SK-N-SH (cell line): ENCODE data around the gene MID2. TPM values are rescaled to one million over a fixed set of nuclear protein-coding genes. Genes with fewer than 3 reads are reported as not detected.

Experiments used
- CTCF ChIA-PET: fragments of 300-600, 350-600 bp; formaldehyde crosslinking; extraction: SDS; loops from one replicate; lab custom pipeline; 2021; lab: Yijun Ruan, JAX
- POLR2A ChIA-PET: fragments of 350-600 bp; sonication (Branson Sonifier 250); formaldehyde crosslinking; extraction: SDS; loops from one replicate; lab custom pipeline; 2020; ENCODE audit warnings: antibody characterized with exemption, inconsistent platforms; lab: Yijun Ruan, JAX
- DNase-seq: peaks from one replicate; pipeline ENCODE4 v3.0.0; 2012
- H2AFZ ChIP-seq: fragments of 200-600 bp; sonication (generic); 2 replicates; pipeline ENCODE4 v1.8.1; 2016; ENCODE audit warnings: antibody characterized with exemption, mild to moderate bottlenecking, low read depth
- H3F3A ChIP-seq: fragments of 200-600 bp; sonication (generic); replicated peaks from 2 replicates; pipeline ENCODE3; 2016; ENCODE audit warnings: antibody characterized with exemption, mild to moderate bottlenecking; ENCODE audit not compliant: insufficient read depth
- H3K27ac ChIP-seq, 2 experiments: fragments of 200-500 bp in 1 of 2; fragments of 200-600 bp in 1 of 2; sonication (Bioruptor generic) in 1 of 2; sonication (generic), shearing (Covaris generic) in 1 of 2; 2 replicates each; pipeline versions ENCODE4 v1.5.1 to v1.6.1; 2014 to 2016; ENCODE audit warnings: low read depth in 2 of 2, inconsistent platforms in 1 of 2, low read length in 1 of 2, mild to moderate bottlenecking in 1 of 2, mixed read lengths in 1 of 2
- H3K27me3 ChIP-seq: fragments of 200-600 bp; sonication (generic), shearing (Covaris generic); 2 replicates; pipeline ENCODE4 v1.6.1; 2016; ENCODE audit warnings: mixed run types; ENCODE audit not compliant: insufficient read depth
- H3K36me3 ChIP-seq, 2 experiments: fragments of 200-500 bp in 1 of 2; fragments of 200-600 bp in 1 of 2; sonication (Bioruptor generic) in 1 of 2; sonication (generic) in 1 of 2; replicated peaks in 1 of 2; 2 replicates each; pipeline versions ENCODE3 to v1.5.1; 2014 to 2016; ENCODE audit warnings: low read length in 1 of 2, mild to moderate bottlenecking in 1 of 2; ENCODE audit not compliant: insufficient read depth in 2 of 2, control insufficient read depth in 1 of 2
- H3K4me1 ChIP-seq, 2 experiments: fragments of 200-500 bp in 1 of 2; fragments of 200-600 bp in 1 of 2; sonication (Bioruptor generic) in 1 of 2; sonication (generic), shearing (Covaris generic) in 1 of 2; 2 replicates each; pipeline versions ENCODE4 v1.5.1 to v1.6.1; 2014 to 2016; ENCODE audit warnings: low read depth in 1 of 2, low read length in 1 of 2, mixed run types in 1 of 2; ENCODE audit not compliant: insufficient read depth in 2 of 2, control insufficient read depth in 1 of 2
- H3K4me2 ChIP-seq: fragments of 200-600 bp; sonication (generic), shearing (Covaris generic); 2 replicates; pipeline ENCODE4 v1.6.1; 2017; ENCODE audit warnings: mixed run types
- H3K4me3 ChIP-seq, 2 experiments: fragments of 200-500 bp in 1 of 2; fragments of 200-600 bp in 1 of 2; sonication (Bioruptor generic) in 1 of 2; sonication (generic), shearing (Covaris generic) in 1 of 2; 2 replicates each; pipeline versions ENCODE4 v1.5.1 to v1.8.1; 2014 to 2016; ENCODE audit warnings: low read depth in 2 of 2, inconsistent platforms in 1 of 2, low read length in 1 of 2, mild to moderate bottlenecking in 1 of 2, mixed read lengths in 1 of 2, moderate library complexity in 1 of 2
- H3K79me2 ChIP-seq: fragments of 200-600 bp; sonication (generic); 2 replicates; pipeline ENCODE4 v1.8.1; 2017; ENCODE audit warnings: mild to moderate bottlenecking; ENCODE audit not compliant: insufficient read depth
- H3K9ac ChIP-seq: fragments of 200-600 bp; sonication (generic); 2 replicates; pipeline ENCODE4 v1.6.1; 2017; ENCODE audit warnings: mixed run types
- H3K9me2 ChIP-seq: fragments of 200-600 bp; sonication (generic); 2 replicates; pipeline ENCODE4 v1.6.1; 2017; ENCODE audit warnings: mixed run types
- H3K9me3 ChIP-seq: fragments of 200-600 bp; sonication (generic); 2 replicates; pipeline ENCODE4 v1.6.1; 2017; ENCODE audit warnings: mixed run types, mild to moderate bottlenecking, moderate library complexity
- H4K20me1 ChIP-seq: fragments of 200-600 bp; sonication (generic); 2 replicates; pipeline ENCODE4 v1.6.1; 2017; ENCODE audit warnings: mild to moderate bottlenecking, mixed run types; ENCODE audit not compliant: insufficient read depth
- FOXM1 ChIP-seq: IDR thresholded peaks from 2 replicates; pipeline ENCODE4 v1.4.0; 2012; ENCODE audit warnings: low read depth, mild to moderate bottlenecking
- NFIC ChIP-seq: IDR thresholded peaks from 2 replicates; pipeline ENCODE4 v1.4.0; 2012; ENCODE audit warnings: borderline replicate concordance
- POLR2AphosphoS5 ChIP-seq: IDR thresholded peaks from 2 replicates; pipeline ENCODE4 v1.6.1; 2012; ENCODE audit warnings: low read depth, low read length
- RXRA ChIP-seq: IDR thresholded peaks from 2 replicates; pipeline ENCODE4 v1.4.0; 2012; ENCODE audit warnings: low read depth, mild to moderate bottlenecking, borderline replicate concordance
- SMC3 ChIP-seq: IDR thresholded peaks from 2 replicates; pipeline ENCODE4 v1.6.1; 2012; ENCODE audit warnings: low read depth, low read length, improper control_type of control experiment
- WGBS: methylation state at CpG from one replicate; pipeline ENCODE4 v1.1.6; 2017; ENCODE audit warnings: low lambda C conversion rate; 5-methylcytosine and 5-hydroxymethylcytosine counted together
- polyA plus RNA-seq, 3 experiments: library from polyadenylated mRNA; depleted of rRNA; stranded (reverse); fragments of >200 nt; gene quantifications; 2 replicates each; pipeline ENCODE4 v1.2.3, GENCODE V29; 2012
- TF ChIP-seq, protein P1 (sequence below): IDR thresholded peaks from 2 replicates; pipeline ENCODE4 v1.6.1; 2012; ENCODE audit warnings: mild to moderate bottlenecking, low read depth, low read length, moderate library complexity
- TF ChIP-seq, protein P2 (sequence below): fragments of 200-600 bp; sonication (generic); IDR thresholded peaks from 2 replicates; pipeline ENCODE4 v1.6.1; 2017; ENCODE audit warnings: antibody characterized with exemption, mild to moderate bottlenecking, moderate library complexity
- TF ChIP-seq, protein P3 (sequence below): fragments of 150-350 bp; IDR thresholded peaks from 2 replicates; pipeline ENCODE4 v1.6.1; 2017; ENCODE audit warnings: antibody characterized with exemption, low read length, low read depth, borderline replicate concordance
- TF ChIP-seq, protein P4 (sequence below): IDR thresholded peaks from 2 replicates; pipeline ENCODE4 v1.4.0; 2012; ENCODE audit warnings: low read depth

MID2 gene
- polyA plus RNA-seq, 1 of the 3 experiments (the other 2 are of a cell fraction) = 0.16 TPM

DNA sequence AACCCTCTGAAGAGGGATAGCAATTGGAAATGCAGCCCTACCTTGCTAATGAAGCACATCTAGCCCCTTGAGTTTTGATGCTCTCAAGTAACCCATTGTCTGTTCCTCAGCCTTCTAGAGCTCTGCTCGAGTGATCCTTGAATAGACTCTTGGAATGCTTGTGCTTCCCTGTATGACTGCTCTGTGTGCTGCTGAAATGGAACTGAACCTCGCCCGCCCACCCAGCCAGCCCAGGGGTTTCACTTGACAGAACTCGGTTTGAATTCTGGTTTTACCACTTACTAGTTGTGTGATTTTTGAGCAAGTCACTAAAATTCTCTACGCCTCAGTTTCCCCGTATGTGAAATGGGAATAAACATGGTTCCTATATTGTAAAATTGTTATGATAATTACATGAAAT, 77.1 kb downstream of the MID2 start (continued):
- TF ChIP-seq, protein P1, sequence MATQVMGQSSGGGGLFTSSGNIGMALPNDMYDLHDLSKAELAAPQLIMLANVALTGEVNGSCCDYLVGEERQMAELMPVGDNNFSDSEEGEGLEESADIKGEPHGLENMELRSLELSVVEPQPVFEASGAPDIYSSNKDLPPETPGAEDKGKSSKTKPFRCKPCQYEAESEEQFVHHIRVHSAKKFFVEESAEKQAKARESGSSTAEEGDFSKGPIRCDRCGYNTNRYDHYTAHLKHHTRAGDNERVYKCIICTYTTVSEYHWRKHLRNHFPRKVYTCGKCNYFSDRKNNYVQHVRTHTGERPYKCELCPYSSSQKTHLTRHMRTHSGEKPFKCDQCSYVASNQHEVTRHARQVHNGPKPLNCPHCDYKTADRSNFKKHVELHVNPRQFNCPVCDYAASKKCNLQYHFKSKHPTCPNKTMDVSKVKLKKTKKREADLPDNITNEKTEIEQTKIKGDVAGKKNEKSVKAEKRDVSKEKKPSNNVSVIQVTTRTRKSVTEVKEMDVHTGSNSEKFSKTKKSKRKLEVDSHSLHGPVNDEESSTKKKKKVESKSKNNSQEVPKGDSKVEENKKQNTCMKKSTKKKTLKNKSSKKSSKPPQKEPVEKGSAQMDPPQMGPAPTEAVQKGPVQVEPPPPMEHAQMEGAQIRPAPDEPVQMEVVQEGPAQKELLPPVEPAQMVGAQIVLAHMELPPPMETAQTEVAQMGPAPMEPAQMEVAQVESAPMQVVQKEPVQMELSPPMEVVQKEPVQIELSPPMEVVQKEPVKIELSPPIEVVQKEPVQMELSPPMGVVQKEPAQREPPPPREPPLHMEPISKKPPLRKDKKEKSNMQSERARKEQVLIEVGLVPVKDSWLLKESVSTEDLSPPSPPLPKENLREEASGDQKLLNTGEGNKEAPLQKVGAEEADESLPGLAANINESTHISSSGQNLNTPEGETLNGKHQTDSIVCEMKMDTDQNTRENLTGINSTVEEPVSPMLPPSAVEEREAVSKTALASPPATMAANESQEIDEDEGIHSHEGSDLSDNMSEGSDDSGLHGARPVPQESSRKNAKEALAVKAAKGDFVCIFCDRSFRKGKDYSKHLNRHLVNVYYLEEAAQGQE = no peak
- TF ChIP-seq POLR2AphosphoS5 = no peak
- TF ChIP-seq, all 33 proteins: peak for 0

DNA sequence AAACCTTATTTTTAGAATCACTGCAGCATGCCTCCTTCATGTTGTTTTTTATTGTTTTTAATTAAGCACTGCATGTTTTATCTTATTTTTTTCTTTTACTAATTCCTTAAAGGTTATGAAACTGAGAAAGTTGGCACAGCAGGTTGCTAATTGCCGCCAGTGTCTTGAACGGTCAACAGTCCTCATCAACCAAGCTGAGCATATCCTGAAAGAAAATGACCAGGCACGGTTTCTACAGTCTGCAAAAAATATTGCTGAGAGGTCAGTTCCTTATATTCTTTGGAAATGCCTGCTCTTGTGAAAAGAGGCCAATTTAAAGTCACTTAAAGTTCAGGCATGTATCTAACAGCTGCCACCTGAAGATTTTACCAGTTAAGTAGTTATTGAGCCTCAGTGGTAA, 79.7 kb downstream of the MID2 start:
- no peak overlapping the region for H3K4me2 ChIP-seq
- H3K4me3 ChIP-seq = no peak overlapping the region
- H3K9me2 ChIP-seq = no peaks in the 10 kb centered on the region
- no peaks in the 10 kb centered on the region for H4K20me1 ChIP-seq
- DNase-seq = no peak
- no peak overlapping the region for H3K9ac ChIP-seq
- no peaks in the 10 kb centered on the region for H3F3A ChIP-seq
- peaks cover 6% of the 10 kb centered on the region; the same call in 1 of the 2 replicates for H3K27me3 ChIP-seq
- TF ChIP-seq RXRA = no peak
- TF ChIP-seq, protein P2, sequence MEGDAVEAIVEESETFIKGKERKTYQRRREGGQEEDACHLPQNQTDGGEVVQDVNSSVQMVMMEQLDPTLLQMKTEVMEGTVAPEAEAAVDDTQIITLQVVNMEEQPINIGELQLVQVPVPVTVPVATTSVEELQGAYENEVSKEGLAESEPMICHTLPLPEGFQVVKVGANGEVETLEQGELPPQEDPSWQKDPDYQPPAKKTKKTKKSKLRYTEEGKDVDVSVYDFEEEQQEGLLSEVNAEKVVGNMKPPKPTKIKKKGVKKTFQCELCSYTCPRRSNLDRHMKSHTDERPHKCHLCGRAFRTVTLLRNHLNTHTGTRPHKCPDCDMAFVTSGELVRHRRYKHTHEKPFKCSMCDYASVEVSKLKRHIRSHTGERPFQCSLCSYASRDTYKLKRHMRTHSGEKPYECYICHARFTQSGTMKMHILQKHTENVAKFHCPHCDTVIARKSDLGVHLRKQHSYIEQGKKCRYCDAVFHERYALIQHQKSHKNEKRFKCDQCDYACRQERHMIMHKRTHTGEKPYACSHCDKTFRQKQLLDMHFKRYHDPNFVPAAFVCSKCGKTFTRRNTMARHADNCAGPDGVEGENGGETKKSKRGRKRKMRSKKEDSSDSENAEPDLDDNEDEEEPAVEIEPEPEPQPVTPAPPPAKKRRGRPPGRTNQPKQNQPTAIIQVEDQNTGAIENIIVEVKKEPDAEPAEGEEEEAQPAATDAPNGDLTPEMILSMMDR = no peak
- CTCF ChIA-PET = interaction anchor here (1.0 kb wide), 1 partner anchor 11 kb away, joined by 4 read pairs; no protein-coding TSS in a partner anchor
- no peaks in the 10 kb centered on the region for H3K79me2 ChIP-seq
- H3K9me3 ChIP-seq = no peaks in the 10 kb centered on the region
- no peak overlapping the region for H3K27ac ChIP-seq
- POLR2A ChIA-PET = no interaction called here
- H3K36me3 ChIP-seq = no peaks in the 10 kb centered on the region
- no peak overlapping the region for H2AFZ ChIP-seq
- 4% methylated on average over 3 of the region's 3 CpGs for WGBS
- H3K4me1 ChIP-seq = no peaks in the 10 kb centered on the region

DNA sequence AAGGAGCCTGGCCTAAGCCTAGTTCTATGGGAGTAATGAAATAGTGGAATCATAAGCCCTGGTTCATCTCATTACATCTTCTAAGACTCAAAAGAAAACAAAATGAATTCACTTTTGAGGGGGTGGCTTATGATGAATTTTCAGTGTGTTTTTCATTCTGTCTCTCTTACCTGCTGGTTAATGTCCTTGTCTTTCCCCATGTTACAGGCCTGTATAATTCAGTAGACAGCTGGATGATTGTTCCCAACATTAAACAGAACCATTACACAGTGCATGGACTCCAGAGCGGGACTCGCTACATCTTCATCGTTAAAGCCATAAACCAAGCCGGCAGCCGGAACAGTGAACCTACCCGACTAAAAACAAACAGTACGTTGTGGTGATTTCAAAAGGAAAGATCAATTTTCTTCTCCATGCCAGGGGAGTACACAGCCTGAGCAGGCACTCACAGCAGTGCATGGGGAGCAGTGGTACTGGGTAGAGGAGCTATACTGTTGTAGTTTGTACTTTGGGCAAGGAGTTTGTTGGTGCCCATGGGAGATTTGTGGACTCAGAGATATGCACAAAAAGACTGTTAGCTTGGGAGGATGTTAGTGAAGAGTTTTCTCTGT, 98.6 kb downstream of the MID2 start:
- Histone ChIP-seq H3K9me3 (no peaks in the 10 kb centered on the region), H3K4me2 (no peak overlapping the region), H3K27me3 (no peaks in the 10 kb centered on the region; the same call in 1 of the 2 replicates), H3K27ac (no peak overlapping the region), H3K4me1 (no peaks in the 10 kb centered on the region), H3F3A (no peaks in the 10 kb centered on the region), H3K9me2 (no peaks in the 10 kb centered on the region), H3K9ac (no peak overlapping the region), H3K4me3 (no peak overlapping the region), H3K36me3 (no peaks in the 10 kb centered on the region), H2AFZ (no peak overlapping the region), H4K20me1 (no peaks in the 10 kb centered on the region), H3K79me2 (no peaks in the 10 kb centered on the region)
- 7% methylated on average over 7 of the region's 7 CpGs for WGBS
- CTCF ChIA-PET = no interaction called here
- POLR2A ChIA-PET = no interaction called here
- DNase-seq = no peak
- TF ChIP-seq, protein P3, sequence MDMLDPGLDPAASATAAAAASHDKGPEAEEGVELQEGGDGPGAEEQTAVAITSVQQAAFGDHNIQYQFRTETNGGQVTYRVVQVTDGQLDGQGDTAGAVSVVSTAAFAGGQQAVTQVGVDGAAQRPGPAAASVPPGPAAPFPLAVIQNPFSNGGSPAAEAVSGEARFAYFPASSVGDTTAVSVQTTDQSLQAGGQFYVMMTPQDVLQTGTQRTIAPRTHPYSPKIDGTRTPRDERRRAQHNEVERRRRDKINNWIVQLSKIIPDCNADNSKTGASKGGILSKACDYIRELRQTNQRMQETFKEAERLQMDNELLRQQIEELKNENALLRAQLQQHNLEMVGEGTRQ = no peak
- TF ChIP-seq FOXM1 = no peak
- TF ChIP-seq, protein P4, sequence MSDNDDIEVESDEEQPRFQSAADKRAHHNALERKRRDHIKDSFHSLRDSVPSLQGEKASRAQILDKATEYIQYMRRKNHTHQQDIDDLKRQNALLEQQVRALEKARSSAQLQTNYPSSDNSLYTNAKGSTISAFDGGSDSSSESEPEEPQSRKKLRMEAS = no peak
- no peak for TF ChIP-seq NFIC
- TF ChIP-seq SMC3 = no peak
